Measurements from ENCODE around the gene OSTM1.

OSTM1 gene

GRCh38 chr6:108114841-108115597 is 40.5 kb upstream of the OSTM1 start:
- TF ChIP-seq CTCF (IDR thresholded peaks at IDR 0.05): no peak
- no peak for DNase-seq (ENCODE audit: low spot score)
- H3K4me3 ChIP-seq: peak overlapping the region; percentile 65
- no peak overlapping the region for H3K27ac ChIP-seq

GRCh38 chr6:108113557-108114519 is 39.3 kb upstream of the OSTM1 start:
- peak; percentile 27 for TF ChIP-seq CTCF (IDR thresholded peaks at IDR 0.05)
- no peak for DNase-seq (ENCODE audit: low spot score)
- no peak overlapping the region for H3K27ac ChIP-seq
- peak overlapping the region; percentile 65 for H3K4me3 ChIP-seq

- H3K4me3 ChIP-seq: no peak overlapping the region
- TF ChIP-seq CTCF (IDR thresholded peaks at IDR 0.05): no peak
- no peak for DNase-seq (ENCODE audit: low spot score)
- H3K27ac ChIP-seq: no peak overlapping the region
Measured at GRCh38 chr6:108108374-108108773, 33.8 kb upstream of the OSTM1 start.

GRCh38 chr6:108107102-108107501 is 32.6 kb upstream of the OSTM1 start:
- H3K4me3 ChIP-seq: no peak overlapping the region
- no peak overlapping the region for H3K27ac ChIP-seq
- TF ChIP-seq CTCF (IDR thresholded peaks at IDR 0.05): no peak
- DNase-seq (ENCODE audit: low spot score): no peak

GRCh38 chr6:108106694-108107093 is 32.2 kb upstream of the OSTM1 start:
- no peak for TF ChIP-seq CTCF (IDR thresholded peaks at IDR 0.05)
- Histone ChIP-seq H3K4me3 (no peak overlapping the region), H3K27ac (no peak overlapping the region)
- no peak for DNase-seq (ENCODE audit: low spot score)

GRCh38 chr6:108106261-108106660 is 31.7 kb upstream of the OSTM1 start:
- TF ChIP-seq CTCF (IDR thresholded peaks at IDR 0.05): no peak
- DNase-seq (ENCODE audit: low spot score): no peak
- H3K27ac ChIP-seq: no peak overlapping the region
- no peak overlapping the region for H3K4me3 ChIP-seq

Measured in coronary artery (tissue), 2 donors.